A549 (cell line): ENCODE results near the gene PLSCR2. TPM values are rescaled to one million over a fixed set of nuclear protein-coding genes. Genes with fewer than 3 reads are reported as not detected.

Experiments
- ATAC-seq, 2 experiments: fragments of 200-7000 bp in 1 of 2; fragments of >200 bp in 1 of 2; cut with Nextera tagmentation in 1 of 2; cut with Tn5 transposase in 1 of 2; 3 replicates each; pipeline versions ENCODE4 v1.8.0 to v1.9.1; 2018 to 2020; ENCODE audit warnings: mild to moderate bottlenecking in 1 of 2, moderate library complexity in 1 of 2
- CTCF ChIA-PET: fragments of 300-600 bp; sonication (Branson Sonifier 250); formaldehyde crosslinking; extraction: SDS; loops from one replicate; lab custom pipeline; 2021; ENCODE audit warnings: antibody characterized with exemption, inconsistent platforms; lab: Yijun Ruan, JAX
- POLR2A ChIA-PET: fragments of 350-600 bp; formaldehyde crosslinking; extraction: SDS; loops from one replicate; lab custom pipeline; 2021; ENCODE audit warnings: antibody characterized with exemption, inconsistent platforms; lab: Yijun Ruan, JAX
- DNase-seq, 2 experiments: peaks; one replicate each; pipeline versions ENCODE4 v3.0.0 to v3.0.0-alpha.2; 2011 to 2016; ENCODE audit warnings: low read depth in 1 of 2, low spot score in 1 of 2
- FAIRE-seq: peaks from 2 replicates; lab custom pipeline; 2011; peaks lifted over from hg19 to GRCh38; lab: Jason Lieb, UNC
- H3K27ac ChIP-seq, 2 experiments: fragments of >200 bp; sonication (Bioruptor Twin); formaldehyde crosslinking; 3 replicates each; pipeline ENCODE4 v1.5.1; 2016 to 2017
- H3K4me1 ChIP-seq: fragments of >200 bp; sonication (Bioruptor Twin); formaldehyde crosslinking; 3 replicates; pipeline ENCODE4 v1.6.1; 2016
- H3K4me2 ChIP-seq: fragments of >200 bp; sonication (Bioruptor Twin); formaldehyde crosslinking; 3 replicates; pipeline ENCODE4 v1.6.1; 2016
- H3K4me3 ChIP-seq: fragments of >200 bp; sonication (Bioruptor Twin); formaldehyde crosslinking; 3 replicates; pipeline ENCODE4 v1.5.1; 2016
- H3K9me3 ChIP-seq: fragments of >200 bp; sonication (Bioruptor Twin); formaldehyde crosslinking; 3 replicates; pipeline ENCODE4 v1.6.1; 2016
- CBX8 ChIP-seq: fragments of 200-600 bp; sonication (generic); IDR thresholded peaks from 2 replicates; pipeline ENCODE4 v1.6.1; 2016
- CEBPB ChIP-seq, 2 experiments: fragments of >200 bp in 1 of 2; sonication (Bioruptor Twin) in 1 of 2; formaldehyde crosslinking in 1 of 2; IDR thresholded peaks; 2 replicates each; pipeline ENCODE4 v1.6.1; 2012 to 2016
- EHF ChIP-seq: fragments of 250-450 bp; sonication (Bioruptor Pico); IDR thresholded peaks from 2 replicates; pipeline ENCODE4 v1.5.0; 2020; ENCODE audit warnings: mild to moderate bottlenecking
- EP300 ChIP-seq, 2 experiments: fragments of >200 bp; sonication (Bioruptor Twin); formaldehyde crosslinking; IDR thresholded peaks; 2 replicates in 1 of 2; 3 replicates in 1 of 2; pipeline ENCODE4 v1.6.1; 2016 to 2017
- FOSB ChIP-seq: fragments of 250-450 bp; sonication (Bioruptor Pico); IDR thresholded peaks from 2 replicates; pipeline ENCODE4 v1.5.0; 2020; ENCODE audit warnings: mild to moderate bottlenecking, moderate library complexity
- GATA3 ChIP-seq: IDR thresholded peaks from 2 replicates; pipeline ENCODE4 v1.6.1; 2012; ENCODE audit warnings: borderline replicate concordance
- HOXB5 ChIP-seq: fragments of 250-450 bp; sonication (Bioruptor Pico); IDR thresholded peaks from 2 replicates; pipeline ENCODE4 v1.5.0; 2020; ENCODE audit warnings: mild to moderate bottlenecking, moderate library complexity
- JUN ChIP-seq, 2 experiments: fragments of >200 bp; sonication (Bioruptor Twin); formaldehyde crosslinking; IDR thresholded peaks; 2 replicates in 1 of 2; 3 replicates in 1 of 2; pipeline ENCODE4 v1.6.1; 2016 to 2017
- JUNB ChIP-seq: fragments of >200 bp; sonication (Bioruptor Twin); formaldehyde crosslinking; IDR thresholded peaks from 2 replicates; pipeline ENCODE4 v1.6.1; 2016
- NFE2L2 ChIP-seq: fragments of 150-350 bp; conservative IDR thresholded peaks from 2 replicates; pipeline ENCODE4 v1.6.1; 2014; ENCODE audit warnings: low read length
- POLR2AphosphoS2 ChIP-seq: conservative IDR thresholded peaks from 2 replicates; pipeline ENCODE4 v1.6.1; 2012; ENCODE audit warnings: low read length, improper control_type of control experiment, inconsistent platforms
- RAD21 ChIP-seq, 2 experiments: fragments of >200 bp in 1 of 2; sonication (Bioruptor Twin) in 1 of 2; formaldehyde crosslinking in 1 of 2; IDR thresholded peaks in 1 of 2; conservative IDR thresholded peaks in 1 of 2; 2 replicates in 1 of 2; 3 replicates in 1 of 2; pipeline ENCODE4 v1.6.1; 2012 to 2018; ENCODE audit warnings: inconsistent platforms in 1 of 2
- RARB ChIP-seq: fragments of 250-450 bp; sonication (Bioruptor Pico); IDR thresholded peaks from 2 replicates; pipeline ENCODE4 v1.8.0; 2021; ENCODE audit warnings: mild to moderate bottlenecking, moderate library complexity
- RFX5 ChIP-seq: fragments of 450-650 bp; IDR thresholded peaks from 2 replicates; pipeline ENCODE4 v1.7.1; 2014; ENCODE audit warnings: antibody characterized with exemption, mild to moderate bottlenecking, moderate library complexity
- TFCP2L1 ChIP-seq: fragments of 250-450 bp; sonication (Bioruptor Pico); IDR thresholded peaks from 2 replicates; pipeline ENCODE4 v1.5.0; 2021; ENCODE audit warnings: mild to moderate bottlenecking
- ZC3H11A ChIP-seq: fragments of 450-650 bp; IDR thresholded peaks from 2 replicates; pipeline ENCODE4 v1.6.1; 2014; ENCODE audit warnings: antibody characterized with exemption, mild to moderate bottlenecking
- ZSCAN20 ChIP-seq: fragments of 250-450 bp; sonication (Bioruptor Pico); IDR thresholded peaks from 2 replicates; pipeline ENCODE4 v1.8.0; 2022; ENCODE audit warnings: mild to moderate bottlenecking, moderate library complexity
- WGBS: methylation state at CpG from one replicate; pipeline ENCODE4 v1.1.6; 2017; ENCODE audit errors: missing lambda C conversion rate; 5-methylcytosine and 5-hydroxymethylcytosine counted together
- polyA plus RNA-seq, 4 experiments: library from polyadenylated mRNA; depleted of rRNA in 3 of 4; stranded (reverse); fragments of >200 nt; fragmentation: RNase III in 1 of 4; extraction: RNeasy Plus Mini Kit Qiagen cat#74134 plus additional on column Dnase treatment in 1 of 4; gene quantifications; 2 replicates in 3 of 4; 3 replicates in 1 of 4; pipeline ENCODE4 v1.2.3, GENCODE V29; 2011 to 2017
- TF ChIP-seq, protein P1 (sequence below): IDR thresholded peaks from 2 replicates; pipeline ENCODE4 v1.6.1; 2012; ENCODE audit warnings: low read depth, borderline replicate concordance
- TF ChIP-seq, protein P2 (sequence below): fragments of 200-600 bp; sonication (generic); IDR thresholded peaks from 2 replicates; pipeline ENCODE4 v1.6.1; 2016; ENCODE audit warnings: antibody characterized with exemption, mild to moderate bottlenecking, moderate library complexity
- TF ChIP-seq, protein P3 (sequence below): fragments of >200 bp; sonication (Bioruptor Twin); formaldehyde crosslinking; IDR thresholded peaks from 3 replicates; pipeline ENCODE4 v1.5.1; 2016
- TF ChIP-seq, protein P4 (sequence below): fragments of 150-350 bp; IDR thresholded peaks from 2 replicates; pipeline ENCODE4 v1.6.1; 2014; ENCODE audit warnings: low read depth, mild to moderate bottlenecking, low read length
- TF ChIP-seq, protein P5 (sequence below): IDR thresholded peaks from 2 replicates; pipeline ENCODE4 v1.6.1; 2012

PLSCR2 gene
- polyA plus RNA-seq, 2 of the 4 experiments (the other 2 are of a cell fraction) = 0.10 TPM; not detected in 1

DNA sequence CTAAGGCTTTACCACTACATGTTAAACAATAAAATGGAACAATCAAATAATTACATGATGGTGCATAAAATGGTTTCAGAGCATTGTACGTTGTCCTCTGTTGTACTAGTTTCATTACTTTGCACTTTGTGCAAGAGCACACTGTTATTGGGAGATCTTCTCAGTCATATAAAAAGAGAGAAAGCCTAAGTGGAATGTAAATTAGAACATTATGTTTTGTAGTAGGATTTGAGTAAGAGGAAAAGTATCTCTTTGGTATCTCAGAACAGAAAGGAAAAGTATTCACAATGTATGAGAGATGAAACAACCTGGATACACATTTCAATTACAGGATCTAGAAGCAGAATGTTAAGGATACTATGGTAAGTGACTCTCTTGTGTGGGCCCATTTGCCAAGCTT, 26.9 kb upstream of the PLSCR2 start:
- no peak for TF ChIP-seq RARB
- no peak for TF ChIP-seq POLR2AphosphoS2
- TF ChIP-seq RFX5 = no peak
- no peak for TF ChIP-seq ZSCAN20
- no peak for TF ChIP-seq JUNB
- TF ChIP-seq ZC3H11A = no peak
- no peak for TF ChIP-seq RAD21 (conservative IDR thresholded peaks at IDR 0.05 in 1 of 2, IDR thresholded peaks at IDR 0.05 in 1 of 2)
- TF ChIP-seq NFE2L2 = no peak
- DNase-seq (no peak), FAIRE-seq (no peak), ATAC-seq (no peak)
- Histone ChIP-seq H3K27ac (no peak overlapping the region), H3K4me2 (no peak overlapping the region), H3K9me3 (no peaks in the 10 kb centered on the region), H3K4me1 (peaks cover 11% of the 10 kb centered on the region; the same call in 1 of the 3 replicates), H3K4me3 (no peak overlapping the region)
- WGBS = 93% methylated on average over 1 of the region's 1 CpG
- ChIA-PET CTCF (interaction anchor here (0.8 kb wide), 1 partner anchor 28 kb away, joined by 3 read pairs; no protein-coding TSS in a partner anchor), POLR2A (no interaction called here)

DNA sequence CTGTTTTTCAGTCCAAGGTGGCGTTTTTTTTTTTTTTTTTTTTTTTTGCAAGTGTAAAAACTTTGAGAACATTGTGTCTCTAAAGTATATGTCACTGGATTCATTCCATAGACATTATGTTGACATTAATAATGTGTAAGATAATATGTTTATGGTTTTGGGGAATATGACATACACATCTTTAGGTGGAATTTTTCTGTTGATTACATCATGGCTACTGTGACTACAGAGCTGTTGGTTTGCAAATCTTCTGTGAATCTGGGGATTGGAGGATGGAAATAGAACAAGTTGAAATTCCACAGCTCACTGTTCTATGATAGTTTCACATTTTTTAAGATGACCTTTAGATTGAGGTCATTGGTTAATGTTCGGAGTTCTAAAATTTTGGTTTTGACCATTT, 24.4 kb upstream of the PLSCR2 start:
- FAIRE-seq (no peak), ATAC-seq (no peak), DNase-seq (no peak)
- Histone ChIP-seq H3K4me3 (no peak overlapping the region), H3K4me1 (peaks cover 11% of the 10 kb centered on the region; the same call in 1 of the 3 replicates), H3K27ac (no peak overlapping the region), H3K4me2 (no peak overlapping the region), H3K9me3 (0 out of 3 replicates have a peak, but pooled peaks cover 2% of the 10 kb centered on the region)
- POLR2A ChIA-PET = no interaction called here
- CTCF ChIA-PET = interaction anchor here (1.1 kb wide), 1 partner anchor 9 kb away, joined by 3 read pairs; no protein-coding TSS in a partner anchor
- 64% methylated on average over 2 of the region's 2 CpGs for WGBS
- no peak for TF ChIP-seq EHF (CRISPR knock-in tag)
- TF ChIP-seq RARB = no peak
- TF ChIP-seq, protein P1, sequence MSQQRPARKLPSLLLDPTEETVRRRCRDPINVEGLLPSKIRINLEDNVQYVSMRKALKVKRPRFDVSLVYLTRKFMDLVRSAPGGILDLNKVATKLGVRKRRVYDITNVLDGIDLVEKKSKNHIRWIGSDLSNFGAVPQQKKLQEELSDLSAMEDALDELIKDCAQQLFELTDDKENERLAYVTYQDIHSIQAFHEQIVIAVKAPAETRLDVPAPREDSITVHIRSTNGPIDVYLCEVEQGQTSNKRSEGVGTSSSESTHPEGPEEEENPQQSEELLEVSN = no peak
- no peak for TF ChIP-seq CBX8
- TF ChIP-seq, protein P2, sequence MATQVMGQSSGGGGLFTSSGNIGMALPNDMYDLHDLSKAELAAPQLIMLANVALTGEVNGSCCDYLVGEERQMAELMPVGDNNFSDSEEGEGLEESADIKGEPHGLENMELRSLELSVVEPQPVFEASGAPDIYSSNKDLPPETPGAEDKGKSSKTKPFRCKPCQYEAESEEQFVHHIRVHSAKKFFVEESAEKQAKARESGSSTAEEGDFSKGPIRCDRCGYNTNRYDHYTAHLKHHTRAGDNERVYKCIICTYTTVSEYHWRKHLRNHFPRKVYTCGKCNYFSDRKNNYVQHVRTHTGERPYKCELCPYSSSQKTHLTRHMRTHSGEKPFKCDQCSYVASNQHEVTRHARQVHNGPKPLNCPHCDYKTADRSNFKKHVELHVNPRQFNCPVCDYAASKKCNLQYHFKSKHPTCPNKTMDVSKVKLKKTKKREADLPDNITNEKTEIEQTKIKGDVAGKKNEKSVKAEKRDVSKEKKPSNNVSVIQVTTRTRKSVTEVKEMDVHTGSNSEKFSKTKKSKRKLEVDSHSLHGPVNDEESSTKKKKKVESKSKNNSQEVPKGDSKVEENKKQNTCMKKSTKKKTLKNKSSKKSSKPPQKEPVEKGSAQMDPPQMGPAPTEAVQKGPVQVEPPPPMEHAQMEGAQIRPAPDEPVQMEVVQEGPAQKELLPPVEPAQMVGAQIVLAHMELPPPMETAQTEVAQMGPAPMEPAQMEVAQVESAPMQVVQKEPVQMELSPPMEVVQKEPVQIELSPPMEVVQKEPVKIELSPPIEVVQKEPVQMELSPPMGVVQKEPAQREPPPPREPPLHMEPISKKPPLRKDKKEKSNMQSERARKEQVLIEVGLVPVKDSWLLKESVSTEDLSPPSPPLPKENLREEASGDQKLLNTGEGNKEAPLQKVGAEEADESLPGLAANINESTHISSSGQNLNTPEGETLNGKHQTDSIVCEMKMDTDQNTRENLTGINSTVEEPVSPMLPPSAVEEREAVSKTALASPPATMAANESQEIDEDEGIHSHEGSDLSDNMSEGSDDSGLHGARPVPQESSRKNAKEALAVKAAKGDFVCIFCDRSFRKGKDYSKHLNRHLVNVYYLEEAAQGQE = no peak
- TF ChIP-seq, protein P3, sequence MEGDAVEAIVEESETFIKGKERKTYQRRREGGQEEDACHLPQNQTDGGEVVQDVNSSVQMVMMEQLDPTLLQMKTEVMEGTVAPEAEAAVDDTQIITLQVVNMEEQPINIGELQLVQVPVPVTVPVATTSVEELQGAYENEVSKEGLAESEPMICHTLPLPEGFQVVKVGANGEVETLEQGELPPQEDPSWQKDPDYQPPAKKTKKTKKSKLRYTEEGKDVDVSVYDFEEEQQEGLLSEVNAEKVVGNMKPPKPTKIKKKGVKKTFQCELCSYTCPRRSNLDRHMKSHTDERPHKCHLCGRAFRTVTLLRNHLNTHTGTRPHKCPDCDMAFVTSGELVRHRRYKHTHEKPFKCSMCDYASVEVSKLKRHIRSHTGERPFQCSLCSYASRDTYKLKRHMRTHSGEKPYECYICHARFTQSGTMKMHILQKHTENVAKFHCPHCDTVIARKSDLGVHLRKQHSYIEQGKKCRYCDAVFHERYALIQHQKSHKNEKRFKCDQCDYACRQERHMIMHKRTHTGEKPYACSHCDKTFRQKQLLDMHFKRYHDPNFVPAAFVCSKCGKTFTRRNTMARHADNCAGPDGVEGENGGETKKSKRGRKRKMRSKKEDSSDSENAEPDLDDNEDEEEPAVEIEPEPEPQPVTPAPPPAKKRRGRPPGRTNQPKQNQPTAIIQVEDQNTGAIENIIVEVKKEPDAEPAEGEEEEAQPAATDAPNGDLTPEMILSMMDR = no peak
- no peak for TF ChIP-seq FOSB
- TF ChIP-seq GATA3 = no peak
- TF ChIP-seq, protein P4, sequence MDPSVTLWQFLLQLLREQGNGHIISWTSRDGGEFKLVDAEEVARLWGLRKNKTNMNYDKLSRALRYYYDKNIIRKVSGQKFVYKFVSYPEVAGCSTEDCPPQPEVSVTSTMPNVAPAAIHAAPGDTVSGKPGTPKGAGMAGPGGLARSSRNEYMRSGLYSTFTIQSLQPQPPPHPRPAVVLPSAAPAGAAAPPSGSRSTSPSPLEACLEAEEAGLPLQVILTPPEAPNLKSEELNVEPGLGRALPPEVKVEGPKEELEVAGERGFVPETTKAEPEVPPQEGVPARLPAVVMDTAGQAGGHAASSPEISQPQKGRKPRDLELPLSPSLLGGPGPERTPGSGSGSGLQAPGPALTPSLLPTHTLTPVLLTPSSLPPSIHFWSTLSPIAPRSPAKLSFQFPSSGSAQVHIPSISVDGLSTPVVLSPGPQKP = no peak
- TF ChIP-seq, protein P5, sequence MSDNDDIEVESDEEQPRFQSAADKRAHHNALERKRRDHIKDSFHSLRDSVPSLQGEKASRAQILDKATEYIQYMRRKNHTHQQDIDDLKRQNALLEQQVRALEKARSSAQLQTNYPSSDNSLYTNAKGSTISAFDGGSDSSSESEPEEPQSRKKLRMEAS = no peak
- TF ChIP-seq HOXB5 (CRISPR knock-in tag) = no peak
- no peak for TF ChIP-seq CEBPB (IDR thresholded peaks at IDR 0.05)
- TF ChIP-seq EP300 (IDR thresholded peaks at IDR 0.05) = no peak
- no peak for TF ChIP-seq JUN (IDR thresholded peaks at IDR 0.05)
- no peak for TF ChIP-seq TFCP2L1
